Kidney epithelial cell (primary cell): ENCODE data around the gene HNRNPD. TPM values are rescaled to one million over a fixed set of nuclear protein-coding genes. Genes with fewer than 3 reads are reported as not detected.
"Not testable (repeated sequence)": the region's sequence is repeated elsewhere in the genome, so short reads cannot be mapped to it uniquely, and the experiment has no call there.

ENCODE experiments used
- DNase-seq: peaks from one replicate; pipeline ENCODE4 v3.0.0-alpha.2; 2010; ENCODE audit warnings: low read depth
- H3K27me3 ChIP-seq: 2 replicates; pipeline ENCODE4 v1.6.0; 2011; ENCODE audit warnings: low read length; ENCODE audit not compliant: control insufficient read depth, insufficient read depth
- H3K36me3 ChIP-seq: 2 replicates; pipeline ENCODE4 v1.5.1; 2011; ENCODE audit warnings: low read length; ENCODE audit not compliant: control insufficient read depth, insufficient read depth
- H3K4me3 ChIP-seq: 2 replicates; pipeline ENCODE4 v1.5.1; 2011; ENCODE audit warnings: low read depth, mild to moderate bottlenecking, control low read depth, low read length
- CTCF ChIP-seq: IDR thresholded peaks from 2 replicates; pipeline ENCODE4 v1.5.1; 2011; ENCODE audit warnings: mild to moderate bottlenecking, moderate library complexity, low read length, control low read depth, inconsistent platforms; ENCODE audit not compliant: insufficient read depth, poor library complexity, severe bottlenecking
- total RNA-seq: library from RNA; depleted of rRNA; stranded (reverse); fragments of >200 nt; gene quantifications from 2 replicates; pipeline ENCODE4 v1.2.3, GENCODE V29; 2015

The HNRNPD gene
- total RNA-seq, 1 donor from 2014 or later: 65.5 TPM

GRCh38 chr4:82354788-82355187 lies 19.0 kb downstream of the HNRNPD start:
- Histone ChIP-seq H3K36me3 (no peaks in the 10 kb centered on the region), H3K27me3 (no peaks in the 10 kb centered on the region)
- no peak for TF ChIP-seq CTCF

GRCh38 chr4:82352825-82353366 lies 20.9 kb downstream of the HNRNPD start:
- H3K27me3 ChIP-seq: no peaks in the 10 kb centered on the region
- no peak for DNase-seq
- H3K4me3 ChIP-seq: no peak overlapping the region
- no peaks in the 10 kb centered on the region for H3K36me3 ChIP-seq
- TF ChIP-seq CTCF: no peak

More at GRCh38 chr4:82354788-82355187, 19.0 kb downstream of the HNRNPD start:
- H3K4me3 ChIP-seq: no peak overlapping the region
- DNase-seq: no peak

- H3K4me3 ChIP-seq: no peak overlapping the region
- no peaks in the 10 kb centered on the region for H3K27me3 ChIP-seq
- no peaks in the 10 kb centered on the region for H3K36me3 ChIP-seq
- no peak for TF ChIP-seq CTCF
- no peak for DNase-seq
These were observed 21.5 kb downstream of the HNRNPD start for GRCh38 chr4:82352118-82352824.

DNA sequence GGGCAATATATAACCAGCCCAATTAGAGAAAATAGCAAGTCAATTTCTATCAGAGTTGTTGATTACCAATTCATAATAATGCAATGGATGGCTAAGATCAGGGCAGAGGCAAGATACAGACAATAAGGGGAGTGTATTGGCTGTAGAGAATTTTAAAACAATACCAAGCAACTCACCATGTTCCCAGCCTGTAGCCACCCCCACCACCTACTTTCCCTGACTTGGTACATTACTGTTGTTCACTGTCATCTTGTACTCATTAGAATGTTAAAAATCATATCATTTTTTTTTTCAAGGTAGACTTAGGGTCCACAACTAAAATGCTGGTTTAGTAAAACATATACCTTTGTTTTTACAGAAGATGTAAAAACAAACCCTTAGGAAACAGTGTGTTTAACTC lies 27.7 kb downstream of the HNRNPD start:
- DNase-seq: no peak
- no peaks in the 10 kb centered on the region for H3K36me3 ChIP-seq
- TF ChIP-seq CTCF: no peak
- H3K27me3 ChIP-seq: no peaks in the 10 kb centered on the region
- H3K4me3 ChIP-seq: no peak overlapping the region

- DNase-seq: no peak
- TF ChIP-seq CTCF: no peak
- no peaks in the 10 kb centered on the region for H3K36me3 ChIP-seq
- no peaks in the 10 kb centered on the region for H3K27me3 ChIP-seq
- no peak overlapping the region for H3K4me3 ChIP-seq
These were observed 38.7 kb downstream of the HNRNPD start for GRCh38 chr4:82335043-82335442.

- not testable (repeated sequence) for H3K27me3 ChIP-seq, H3K4me3 ChIP-seq, H3K36me3 ChIP-seq, DNase-seq
These were observed 40.1 kb downstream of the HNRNPD start for GRCh38 chr4:82333641-82334040.
